GM19467 (cell line): Measurements from ENCODE around the gene HOXA7.

ENCODE experiments used
- ATAC-seq: cut with Tn5 transposase; IDR thresholded peaks from one replicate; pipeline ENCODE4 v1.9.1; 2021; ENCODE audit warnings: mild to moderate bottlenecking, moderate library complexity; ENCODE audit not compliant: unreplicated experiment

Gene HOXA7

DNA sequence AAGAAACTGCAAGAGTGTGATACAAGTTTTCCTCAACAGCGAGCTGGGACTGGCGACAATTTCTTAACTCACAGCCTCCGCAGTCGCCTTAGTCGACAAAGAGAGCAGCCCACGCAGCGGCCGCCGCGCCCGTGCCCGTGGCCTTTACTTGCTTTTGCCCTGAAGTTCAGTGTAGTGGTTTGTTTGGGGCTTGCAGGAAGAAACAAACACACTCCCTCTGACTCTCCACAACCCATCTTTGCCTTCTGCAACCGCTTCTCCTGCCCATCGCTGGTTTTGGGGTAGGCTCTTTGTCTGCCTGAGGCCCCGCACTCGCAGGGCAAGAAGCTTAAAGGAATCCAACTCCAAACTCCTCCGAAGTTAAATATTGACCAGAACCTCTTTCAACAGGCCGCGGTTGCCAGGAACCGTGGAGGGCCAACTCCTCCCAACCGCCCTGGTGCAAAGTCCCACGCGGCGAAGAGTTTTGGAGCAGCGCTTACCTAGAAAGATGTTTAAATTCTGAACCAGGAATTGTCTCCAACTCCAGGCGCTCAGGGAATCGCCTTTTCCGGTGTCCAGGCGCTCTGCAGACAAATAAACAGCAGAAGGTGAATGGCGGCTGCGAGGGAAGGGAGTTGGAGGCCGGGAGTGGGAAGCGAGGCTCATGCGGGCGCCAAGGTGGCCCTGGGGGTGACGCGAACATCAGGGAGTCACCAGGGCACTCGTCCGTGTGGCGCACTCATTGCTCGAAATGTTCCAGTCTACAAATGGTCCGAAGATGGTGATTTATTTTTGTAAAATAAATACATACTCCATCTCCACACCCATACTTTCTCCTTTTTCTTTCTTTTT, 34.2 kb downstream of the HOXA7 start:
- no peak for ATAC-seq

DNA sequence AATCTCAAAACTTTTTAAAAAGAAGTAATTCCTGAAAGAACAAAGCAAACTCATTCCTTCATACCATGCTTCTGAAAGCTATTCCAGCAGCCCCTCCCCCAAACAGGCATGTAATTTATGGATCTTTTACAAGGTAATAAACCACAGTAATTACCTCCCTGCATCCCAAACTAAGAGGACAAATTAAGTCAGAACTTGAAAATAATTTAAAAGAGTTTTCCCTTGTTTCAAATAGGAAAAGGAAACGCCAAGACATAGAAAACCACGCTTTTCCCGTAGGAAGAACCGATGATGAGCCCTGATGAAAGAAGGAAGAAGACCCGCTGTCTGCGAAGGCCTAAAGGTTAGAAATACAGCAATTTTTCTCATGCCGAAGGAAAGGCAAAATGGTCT, 34.8 kb downstream of the HOXA7 start:
- no peak for ATAC-seq

DNA sequence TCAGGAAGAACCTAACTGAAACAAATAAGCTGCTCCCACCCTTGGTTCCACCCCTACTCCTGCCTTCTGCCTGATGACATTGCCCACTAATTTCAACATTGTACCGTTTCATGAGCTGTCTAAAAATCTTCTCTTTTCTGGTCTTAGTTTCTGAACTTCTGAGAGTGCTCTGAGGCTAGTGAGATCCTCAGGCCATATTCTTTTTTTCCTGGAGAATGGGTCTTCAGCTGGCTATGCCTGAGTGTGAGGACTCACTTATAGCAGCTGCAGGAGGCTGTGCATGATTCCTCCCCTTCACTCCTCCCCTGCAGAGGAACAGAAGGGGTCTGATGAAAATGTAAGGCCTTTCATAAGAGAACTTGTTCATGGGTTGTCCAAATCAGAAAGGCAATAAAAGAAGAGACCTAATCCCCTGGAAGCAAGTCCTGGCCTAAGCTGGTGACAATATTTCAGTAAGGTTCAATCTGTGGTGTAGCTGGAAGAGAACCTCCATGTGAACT, 37.0 kb downstream of the HOXA7 start:
- no peak for ATAC-seq

DNA sequence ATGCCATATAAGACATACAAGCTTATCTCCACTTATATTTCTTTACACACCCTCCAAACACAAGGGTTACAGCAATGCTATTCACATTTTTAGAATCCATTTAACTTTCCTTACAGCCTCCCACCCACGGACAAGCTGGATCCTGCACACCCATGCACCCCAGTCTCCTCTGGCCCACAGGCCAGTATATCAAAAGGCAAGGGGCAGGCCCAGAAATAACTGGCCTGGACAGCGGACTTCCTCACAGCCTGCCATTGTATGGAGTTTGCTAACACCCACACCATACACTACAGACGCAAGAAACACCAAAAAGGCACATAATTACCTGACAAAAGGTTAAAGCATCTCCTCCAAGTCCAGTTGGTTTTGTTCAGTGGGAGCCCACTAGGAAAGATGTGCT, 37.9 kb downstream of the HOXA7 start:
- ATAC-seq: no peak

DNA sequence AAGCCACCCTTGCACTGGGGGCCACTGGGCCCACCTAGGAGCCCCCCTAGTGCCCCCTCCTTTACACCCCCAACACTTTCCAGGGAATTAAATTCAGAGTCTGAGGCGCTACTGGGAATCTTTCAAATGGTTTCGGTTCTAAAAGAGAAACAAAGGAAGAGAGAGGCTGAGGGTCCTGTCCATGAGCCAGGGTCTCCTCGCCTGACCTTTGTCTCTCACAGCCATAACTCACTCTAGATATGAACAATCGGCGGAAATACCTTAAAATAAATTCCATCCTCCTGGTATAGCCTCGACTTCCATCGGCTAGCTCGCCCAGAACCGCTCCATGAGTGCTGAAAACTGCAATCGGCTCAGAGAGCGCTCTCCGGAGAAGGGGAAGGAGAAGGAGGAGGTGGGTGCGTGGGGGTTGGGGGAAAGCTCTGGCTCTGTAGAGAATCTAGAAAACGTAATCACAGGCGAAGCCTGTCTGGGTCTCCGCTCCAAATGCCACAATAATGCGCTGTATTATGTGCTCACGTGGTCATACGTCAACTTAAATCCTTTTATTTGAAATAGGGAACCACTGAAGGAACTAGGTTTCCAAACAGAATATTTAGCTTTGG, 38.5 kb downstream of the HOXA7 start:
- no peak for ATAC-seq

DNA sequence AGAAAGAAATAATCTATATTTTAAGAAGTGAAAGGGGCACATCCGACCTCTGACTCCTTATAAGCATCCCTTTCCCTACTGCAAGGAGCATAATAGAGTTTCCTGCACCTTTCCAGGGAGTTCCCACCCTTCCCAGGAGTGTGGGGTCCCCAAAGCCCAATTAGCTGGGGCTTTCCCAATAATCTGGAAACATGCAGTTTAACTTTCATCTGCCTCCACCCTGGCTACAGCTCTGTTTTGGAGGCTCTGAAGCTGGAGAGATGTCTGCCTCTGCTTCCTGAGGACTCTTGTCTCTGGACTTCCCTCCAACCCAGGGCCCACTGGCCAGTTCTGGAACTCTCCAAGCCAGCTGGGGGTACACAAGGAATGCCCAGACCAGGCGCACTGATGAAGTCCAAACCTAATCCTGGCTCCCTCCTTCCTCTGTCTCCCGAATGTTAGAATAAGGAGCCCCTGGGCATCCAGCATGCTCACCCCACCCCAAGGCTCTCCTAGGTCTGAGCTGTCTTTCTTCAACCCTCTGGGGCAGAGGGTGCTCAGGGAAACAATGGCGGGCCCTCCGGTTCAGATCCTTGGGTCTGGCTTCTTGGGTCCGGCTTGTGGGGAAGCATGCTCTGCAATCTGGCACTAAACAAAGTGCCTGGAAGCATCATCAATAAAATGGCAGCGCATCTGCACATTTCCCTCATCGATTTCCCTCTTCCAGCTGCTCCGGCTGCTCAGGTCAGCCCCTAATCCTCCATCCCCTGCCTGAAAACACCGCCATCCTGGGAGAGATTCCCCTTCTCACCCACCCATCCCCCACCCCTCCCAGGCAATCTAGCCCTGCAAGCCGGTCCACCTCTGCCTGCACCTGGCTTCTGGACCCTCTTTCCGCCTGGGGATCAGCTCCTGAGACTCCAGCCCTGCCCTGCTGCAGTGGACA, 39.3 kb downstream of the HOXA7 start:
- no peak for ATAC-seq

DNA sequence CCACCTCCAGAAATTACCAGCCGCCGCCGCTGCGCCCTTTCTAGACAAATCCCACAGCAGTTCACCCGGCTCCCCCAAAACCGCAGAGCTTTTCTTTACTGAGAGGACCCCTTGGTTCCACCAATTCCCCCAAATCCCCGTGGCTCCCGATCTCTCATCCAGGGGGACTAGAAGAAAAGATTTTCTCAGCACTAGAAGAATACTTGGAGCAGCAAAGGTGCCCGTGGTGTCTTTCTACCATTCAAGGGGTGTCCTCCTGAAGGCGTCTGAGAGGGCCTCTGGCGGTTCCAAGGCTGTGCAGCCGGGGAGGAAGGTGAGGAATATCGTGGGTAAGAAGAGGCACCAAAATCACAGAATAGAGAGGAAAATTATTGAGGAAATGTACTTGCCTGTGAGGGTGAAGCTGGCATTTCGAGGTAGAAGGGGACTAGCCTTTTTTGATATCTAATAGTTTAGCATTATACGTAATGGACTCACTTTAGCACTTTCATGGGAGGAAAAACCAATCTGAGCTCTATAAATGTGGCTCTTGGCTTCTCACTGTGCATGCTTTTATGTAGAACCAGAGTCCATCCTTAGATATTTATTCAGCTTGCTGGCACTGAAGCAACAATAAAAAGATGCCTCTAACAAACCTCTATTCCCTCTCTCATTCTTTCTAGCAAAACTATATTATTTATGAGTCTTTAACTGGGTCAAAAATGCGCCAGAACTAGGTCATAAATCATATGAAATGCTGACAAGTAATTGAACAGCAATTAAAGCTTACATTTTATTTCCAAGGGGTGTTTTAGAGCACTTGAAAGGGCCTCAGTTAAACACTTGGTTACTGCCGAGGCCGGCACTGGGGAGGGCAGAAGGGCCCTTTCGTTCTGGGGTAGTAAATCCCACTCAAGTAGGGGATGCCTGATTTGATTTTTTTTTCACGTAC, 40.2 kb downstream of the HOXA7 start:
- no peak for ATAC-seq

DNA sequence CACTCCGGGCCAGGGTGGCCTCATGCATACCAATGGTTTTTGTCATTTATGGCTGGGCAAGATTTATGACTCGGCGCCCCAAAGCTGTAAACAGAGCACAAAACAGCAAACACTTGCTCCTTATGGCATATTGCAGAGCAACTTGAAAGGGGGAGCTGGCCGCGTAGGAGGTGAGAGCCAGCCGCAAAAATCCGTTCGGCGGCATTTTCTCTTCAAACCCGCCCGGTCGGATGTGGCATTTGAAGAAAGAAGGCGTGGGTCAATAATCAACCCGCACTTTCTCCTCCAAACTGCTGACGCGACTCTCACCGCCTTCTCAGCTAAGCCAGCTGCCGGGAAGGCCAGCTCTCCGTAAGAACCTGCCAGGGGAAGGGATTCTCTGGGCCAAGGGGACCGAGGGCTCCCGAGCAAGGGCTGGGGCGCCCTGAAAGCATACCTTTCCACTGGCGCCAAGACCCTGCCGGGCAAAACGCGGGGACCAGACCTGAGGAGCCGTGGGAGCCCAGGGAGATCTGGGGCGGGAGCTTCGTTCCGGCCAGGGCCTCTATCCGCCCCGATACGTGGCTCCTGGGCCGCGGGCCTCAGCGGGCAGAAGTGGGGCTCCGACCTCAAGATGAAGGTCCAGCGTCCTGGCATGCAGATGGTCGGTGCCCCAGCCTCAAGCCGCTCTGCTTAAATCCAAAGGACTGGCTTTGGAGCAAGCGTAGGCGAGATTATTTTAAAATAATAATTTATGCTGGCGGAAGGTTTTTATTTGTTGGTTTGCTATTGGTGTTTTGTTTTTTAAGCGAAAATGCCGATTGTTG, 41.1 kb downstream of the HOXA7 start:
- ATAC-seq: no peak

DNA sequence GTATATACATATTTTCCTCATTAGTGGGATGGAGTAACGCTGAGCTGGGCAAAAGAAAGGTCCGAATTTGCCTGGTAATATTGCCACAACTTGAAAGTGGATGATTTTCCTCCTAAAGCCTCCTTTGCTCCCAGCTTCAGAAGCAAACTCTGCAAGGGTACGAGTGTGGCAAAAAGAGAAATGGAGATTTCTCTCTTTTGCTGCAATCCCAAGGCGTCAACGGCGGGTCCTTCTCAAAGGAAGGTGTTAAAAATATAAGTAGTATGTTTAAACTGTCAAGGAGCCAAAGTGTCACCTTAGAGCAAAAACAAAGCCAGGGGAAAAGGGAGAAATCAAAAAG, 41.6 kb downstream of the HOXA7 start:
- no peak for ATAC-seq

DNA sequence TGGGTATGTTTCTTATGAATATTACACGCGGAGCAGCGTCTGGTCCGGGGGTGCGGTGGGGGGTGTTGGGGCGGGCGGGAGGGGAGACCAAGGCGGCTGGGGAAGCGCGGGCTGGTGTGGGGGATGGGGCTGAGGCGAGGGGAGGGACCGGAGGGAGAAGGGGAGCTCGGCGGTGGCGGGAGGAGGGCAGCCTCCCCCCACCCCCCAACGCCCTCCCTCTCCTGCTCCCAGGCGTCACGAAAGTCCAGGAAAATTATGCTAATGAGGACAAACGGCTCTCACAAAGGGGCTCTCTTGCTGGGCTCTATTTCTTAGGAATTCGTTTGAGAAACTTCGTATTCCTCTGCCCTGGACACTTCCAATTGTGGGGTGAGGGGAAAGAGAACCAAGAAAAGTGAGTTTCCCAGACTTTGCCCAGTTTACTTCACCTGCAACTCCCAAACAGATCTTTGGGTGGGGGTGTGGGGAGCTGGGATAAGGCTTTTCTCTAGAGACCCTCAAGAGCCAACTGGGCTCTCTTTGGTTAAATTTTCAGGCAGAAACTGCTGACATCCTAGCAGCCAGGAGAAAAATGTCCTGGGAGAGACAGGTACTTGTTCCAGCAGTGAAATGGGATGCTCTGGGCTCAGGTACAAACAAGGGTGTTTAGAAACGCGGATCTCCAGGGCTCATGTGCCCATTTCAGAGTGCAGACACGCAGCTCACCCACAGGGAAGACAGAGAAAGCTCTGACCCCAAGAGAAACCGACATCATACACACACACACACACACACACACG, 42.3 kb downstream of the HOXA7 start:
- ATAC-seq: no peak

DNA sequence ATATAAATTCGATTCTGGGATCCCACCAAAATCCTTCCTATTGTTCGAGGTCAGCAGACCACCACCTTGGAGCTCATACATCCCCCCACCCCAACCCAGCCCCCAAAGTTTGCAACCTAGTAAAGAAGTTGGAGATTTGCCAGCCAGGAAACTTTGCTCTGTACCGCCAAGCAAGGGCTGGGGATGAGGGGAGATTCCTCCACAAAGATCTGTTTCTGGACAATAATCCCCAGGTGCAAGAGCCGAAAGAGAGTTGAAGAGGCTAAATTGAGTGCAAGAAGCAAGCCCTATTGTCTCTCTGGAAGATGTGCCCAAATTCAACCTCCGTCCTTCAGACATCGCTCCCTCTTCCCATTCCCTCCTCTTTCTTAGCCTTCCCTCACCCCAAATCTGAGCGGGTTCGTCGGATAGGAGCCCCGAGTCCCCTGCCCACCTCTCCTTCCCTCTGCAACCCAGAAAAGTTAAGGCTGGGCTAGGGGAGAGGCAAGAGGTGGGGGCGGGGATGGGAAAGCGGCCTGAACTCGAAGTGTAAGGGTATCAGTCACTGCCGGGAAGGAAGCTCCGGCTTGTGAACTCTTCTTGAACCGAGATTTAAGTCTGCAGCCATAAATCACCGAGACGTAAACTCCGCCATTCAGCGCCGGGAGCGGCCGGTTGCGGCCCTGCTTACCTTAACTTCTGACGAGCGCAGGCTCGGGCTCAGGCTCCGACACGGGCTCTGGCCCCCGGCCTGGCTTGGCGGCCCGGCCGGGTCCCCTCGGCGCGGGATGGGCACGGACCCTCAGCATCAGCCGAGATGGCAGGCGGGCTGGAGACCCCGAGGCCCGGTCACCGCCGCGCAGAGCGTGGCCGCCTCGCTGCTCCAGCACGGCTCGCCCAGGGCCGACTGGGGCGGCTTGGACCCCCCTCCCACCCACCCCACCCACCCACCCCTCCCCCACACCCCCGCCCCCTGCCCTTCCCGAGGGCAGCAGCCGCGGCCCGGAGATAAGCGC, 43.2 kb downstream of the HOXA7 start:
- no peak for ATAC-seq

DNA sequence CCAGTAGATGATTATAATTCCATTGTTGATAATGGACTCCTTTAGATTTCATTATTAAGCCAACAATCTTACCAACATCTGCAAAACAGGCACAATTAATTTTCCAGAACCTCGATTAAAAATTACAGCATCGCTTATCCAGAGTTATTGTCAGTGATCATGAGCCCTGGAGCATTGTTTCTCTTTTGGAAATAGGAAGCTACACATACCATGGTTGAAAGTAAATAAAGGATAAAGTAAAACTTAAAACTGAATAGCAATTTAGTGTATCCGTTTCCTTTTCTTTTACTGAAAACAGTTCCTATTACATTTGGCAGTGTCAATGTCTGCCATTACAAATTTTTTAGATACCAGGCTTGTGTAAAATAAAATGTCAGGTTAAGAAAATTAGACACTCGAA, 44.1 kb downstream of the HOXA7 start:
- ATAC-seq: no peak

DNA sequence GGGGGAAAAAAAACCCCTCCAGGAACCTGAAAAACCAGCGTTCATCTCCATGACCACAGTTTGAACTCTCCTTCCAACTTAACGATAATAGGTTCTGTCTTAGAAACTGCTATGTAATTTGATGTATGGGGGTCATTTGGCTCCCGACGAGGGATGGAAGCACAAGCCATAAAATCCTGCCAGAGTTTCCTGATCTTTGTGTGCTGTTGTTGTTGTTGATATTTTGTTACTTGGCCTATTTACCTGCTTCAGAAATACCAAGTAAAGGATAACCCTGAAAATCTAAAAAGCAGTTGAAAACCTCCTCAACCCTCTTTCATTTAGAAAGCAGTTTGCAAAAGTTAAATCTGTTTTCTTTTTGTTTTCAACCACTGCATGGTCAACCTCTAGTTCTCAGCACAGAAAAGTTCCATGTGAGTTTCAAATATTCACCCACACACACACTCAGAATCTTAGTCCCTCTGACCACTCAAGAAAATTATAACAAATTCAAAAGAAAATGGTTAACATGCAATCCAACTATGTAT, 44.7 kb downstream of the HOXA7 start:
- ATAC-seq: no peak

DNA sequence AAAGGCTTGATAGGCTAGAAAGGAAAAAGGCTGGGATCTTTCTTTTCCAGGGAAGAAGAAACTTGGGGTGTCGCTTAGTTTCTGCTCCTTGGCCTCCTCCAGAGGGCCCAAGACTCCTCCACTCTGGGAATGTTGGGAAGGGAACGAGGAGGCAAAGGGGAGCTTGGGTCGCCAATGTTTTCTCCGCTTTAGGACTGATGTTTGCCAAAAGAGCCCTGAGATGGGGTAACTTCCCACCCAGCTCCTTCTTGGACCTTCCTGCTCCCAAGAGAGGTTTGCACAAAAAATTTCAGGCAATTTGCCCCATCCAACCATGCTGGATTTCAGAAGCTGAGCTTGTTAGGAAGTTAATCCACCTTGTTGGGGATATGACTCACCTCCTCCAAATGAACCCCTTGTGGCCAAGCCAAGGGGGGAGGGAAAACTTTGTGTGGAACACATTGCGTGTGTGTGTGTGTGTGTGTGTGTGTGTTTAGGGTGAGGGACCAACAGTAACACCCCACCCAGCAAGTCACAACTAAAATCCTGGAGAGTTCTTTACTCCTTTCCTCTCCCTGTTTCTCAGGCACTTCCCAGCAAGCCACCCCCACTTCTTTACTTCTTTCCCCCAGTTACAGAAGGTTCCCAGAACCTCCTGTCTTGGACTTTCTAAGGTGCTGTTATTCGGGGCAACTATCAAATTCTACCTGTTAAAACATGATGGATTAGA, 45.3 kb downstream of the HOXA7 start:
- ATAC-seq: no peak

DNA sequence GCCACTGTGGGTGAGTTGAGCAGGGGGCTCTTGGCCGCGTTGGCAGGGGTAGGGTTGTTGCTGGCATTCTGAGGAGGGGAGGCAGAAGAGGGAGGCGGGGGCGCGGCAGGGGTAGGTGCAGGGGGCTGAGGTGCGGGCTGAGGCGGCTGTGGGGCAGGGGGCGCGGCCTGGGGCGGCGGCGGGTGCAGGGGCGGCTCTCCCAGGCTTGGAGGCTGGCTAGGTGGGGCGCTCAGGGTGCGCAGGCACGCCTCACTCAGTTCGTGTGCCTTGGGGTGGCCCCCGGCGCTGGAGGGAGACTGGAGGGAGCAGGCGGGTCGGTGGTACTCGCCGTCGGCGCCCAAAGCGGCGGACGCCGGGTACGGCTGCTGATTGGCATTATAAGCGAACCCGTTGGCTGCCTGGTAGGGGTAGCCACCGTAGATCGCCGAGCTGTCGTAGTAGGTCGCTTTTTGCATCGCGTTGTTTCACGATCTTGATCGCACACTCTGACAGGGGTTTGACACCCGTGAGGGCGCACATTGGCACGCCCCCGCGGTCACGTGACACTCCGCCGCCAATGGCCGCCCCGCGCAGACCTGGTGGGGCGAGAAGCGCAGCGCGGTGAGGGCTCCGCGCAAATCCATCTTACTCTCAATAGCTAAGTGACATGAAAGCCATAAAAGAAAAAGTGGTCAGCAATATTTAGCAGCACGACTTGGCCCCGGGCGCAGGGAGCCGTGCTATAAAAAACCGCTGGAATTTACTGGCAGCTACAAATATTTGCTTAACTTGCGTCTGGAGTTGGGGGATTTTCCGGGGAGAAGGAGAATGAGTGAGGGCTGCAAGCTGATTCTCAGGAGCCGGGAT, 46.1 kb downstream of the HOXA7 start:
- ATAC-seq: no peak
